ENCODE results near the gene PVALB.

The PVALB gene

GRCh38 chr22:36797911-36798673 is 18.7 kb downstream of the PVALB start:
- CTCF ChIA-PET = interaction anchor here (0.9 to 1.2 kb wide), 2 partner anchors 41 to 58 kb away, joined by 3 read pairs; no protein-coding TSS in a partner anchor
- peak; percentile 68 for DNase-seq (ENCODE audit: extremely low spot score)
- TF ChIP-seq CTCF (IDR thresholded peaks at IDR 0.05; ENCODE audit: control extremely low read depth, extremely low read depth, low read depth, missing control alignments) = no peak
- POLR2A ChIA-PET = no interaction called here

DNA sequence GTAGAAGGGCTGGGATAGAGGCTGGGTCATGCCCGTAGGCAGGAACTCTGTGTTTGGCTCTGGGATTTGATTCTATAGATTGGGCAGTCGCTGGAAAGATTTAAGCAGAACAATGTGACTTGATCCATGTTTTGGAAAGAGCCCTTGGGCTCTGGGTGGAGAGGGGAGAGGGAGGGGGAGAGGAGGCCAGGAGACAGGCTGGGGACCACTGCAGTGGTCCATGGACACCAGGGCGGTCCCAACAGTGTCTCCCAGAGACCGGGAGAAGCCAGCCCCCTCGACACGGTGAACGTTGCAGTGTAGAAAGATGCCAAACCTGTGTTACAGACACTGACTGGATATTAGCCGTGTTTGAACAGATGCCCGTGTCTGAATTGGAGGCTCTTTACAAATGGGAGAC is 19.5 kb downstream of the PVALB start:
- ChIA-PET POLR2A (no interaction called here), CTCF (no interaction called here)
- TF ChIP-seq CTCF (IDR thresholded peaks at IDR 0.05; ENCODE audit: control extremely low read depth, extremely low read depth, low read depth, missing control alignments) = no peak
- no peak for DNase-seq (ENCODE audit: extremely low spot score)

GRCh38 chr22:36796552-36797175 is 20.2 kb downstream of the PVALB start:
- POLR2A ChIA-PET = no interaction called here
- no peak for TF ChIP-seq CTCF (IDR thresholded peaks at IDR 0.05; ENCODE audit: control extremely low read depth, extremely low read depth, low read depth, missing control alignments)
- DNase-seq (ENCODE audit: extremely low spot score) = no peak
- CTCF ChIA-PET = interaction anchor here (1.3 to 2.4 kb wide), 4 partner anchors 9 to 59 kb away, joined by 3 to 7 read pairs (median 4); no protein-coding TSS in a partner anchor

DNA sequence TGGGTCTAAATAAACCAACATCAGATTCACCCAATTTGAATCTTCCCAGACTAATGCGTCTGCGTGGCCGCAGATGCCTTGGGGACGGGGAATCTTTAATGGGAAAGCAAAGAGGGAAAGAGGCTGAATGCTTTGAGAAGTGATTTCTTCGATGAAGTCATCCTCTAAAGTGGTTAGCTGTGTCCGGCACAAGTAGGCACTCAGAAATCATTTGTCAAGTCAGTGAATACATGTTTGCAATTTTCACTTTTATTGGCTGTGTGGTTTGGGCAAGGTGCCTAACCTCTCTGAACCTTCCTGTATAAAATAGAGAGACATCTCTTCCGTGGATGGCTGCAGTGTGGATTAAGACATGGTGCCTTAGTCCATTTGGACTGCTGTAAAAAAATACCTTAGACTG is 21.2 kb downstream of the PVALB start:
- DNase-seq (ENCODE audit: extremely low spot score) = no peak
- POLR2A ChIA-PET = no interaction called here
- TF ChIP-seq CTCF (IDR thresholded peaks at IDR 0.05; ENCODE audit: control extremely low read depth, extremely low read depth, low read depth, missing control alignments) = no peak
- CTCF ChIA-PET = interaction anchor here (1.0 to 2.4 kb wide), 5 partner anchors 8 to 61 kb away, joined by 3 to 7 read pairs (median 3); no protein-coding TSS in a partner anchor

- POLR2A ChIA-PET = no interaction called here
- peak; percentile 15 for TF ChIP-seq CTCF (IDR thresholded peaks at IDR 0.05; ENCODE audit: control extremely low read depth, extremely low read depth, low read depth, missing control alignments)
- DNase-seq (ENCODE audit: extremely low spot score) = peak; percentile 60
- CTCF ChIA-PET = interaction anchor here (1.4 to 1.7 kb wide), 3 partner anchors 8 to 83 kb away, joined by 3 to 7 read pairs (median 5); no protein-coding TSS in a partner anchor
Observed at GRCh38 chr22:36790648-36791047, 26.2 kb downstream of the PVALB start.

DNA sequence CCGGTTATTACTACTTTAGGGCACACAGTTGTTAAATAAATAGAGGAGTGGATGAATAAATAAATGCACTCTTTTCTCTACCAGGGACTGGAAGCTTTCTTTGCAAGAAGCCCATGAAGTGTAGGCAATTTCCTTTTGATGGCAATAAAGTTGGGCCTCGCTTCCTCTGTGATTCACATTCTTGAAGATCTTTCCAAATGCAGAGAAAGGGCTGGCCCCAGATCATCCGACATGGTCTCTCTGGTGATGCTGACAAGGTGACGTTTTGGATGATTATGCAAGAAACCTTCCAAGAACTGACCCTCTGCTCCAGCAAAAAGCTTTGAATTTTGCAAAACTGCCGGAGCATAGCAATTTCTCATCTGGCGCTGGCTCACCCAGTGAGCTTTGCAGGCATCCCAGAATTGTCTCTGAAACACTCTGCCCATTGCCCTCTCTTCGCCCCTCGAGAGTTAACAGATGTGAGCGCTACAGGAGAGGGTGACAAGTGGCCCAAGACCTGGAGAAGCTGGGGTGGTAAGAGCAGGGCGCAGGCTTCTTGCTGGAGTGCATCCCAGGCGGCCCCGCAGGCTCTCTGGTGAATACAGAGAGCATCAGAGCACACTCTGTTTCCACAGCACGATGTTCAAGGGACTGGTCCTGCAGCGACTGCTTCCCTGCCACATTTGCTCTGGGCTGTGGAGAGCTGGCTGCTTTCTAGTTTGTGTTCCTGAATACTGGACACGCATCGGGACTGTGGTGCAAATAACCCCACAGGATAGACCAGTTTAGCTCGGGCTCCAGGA is 29.4 kb downstream of the PVALB start:
- no peak for TF ChIP-seq CTCF (IDR thresholded peaks at IDR 0.05; ENCODE audit: control extremely low read depth, extremely low read depth, low read depth, missing control alignments)
- DNase-seq (ENCODE audit: extremely low spot score) = no peak
- POLR2A ChIA-PET = interaction anchor here (1.1 kb wide), 1 partner anchor 11 kb away, joined by 3 read pairs; the partner anchor contains the start of gene IFT27
- CTCF ChIA-PET = interaction anchor here (1.0 to 2.6 kb wide), 7 partner anchors 9 to 258 kb away, joined by 3 to 11 read pairs (median 5); no protein-coding TSS in a partner anchor

All from GM10248 (cell line).